HG03342 (cell line): ENCODE measurements around the gene EFNB2.

Experiments used
- ATAC-seq: cut with Tn5 transposase; IDR thresholded peaks from one replicate; pipeline ENCODE4 v1.9.1; 2021; ENCODE audit warnings: mild to moderate bottlenecking, moderate library complexity; ENCODE audit not compliant: unreplicated experiment

The EFNB2 gene

GRCh38 chr13:106551350-106551749 is 15.9 kb upstream of the EFNB2 start:
- ATAC-seq, result no peak

- no peak for ATAC-seq
Measured at GRCh38 chr13:106550570-106551135, 15.2 kb upstream of the EFNB2 start.

- no peak for ATAC-seq
Measured at GRCh38 chr13:106548064-106548696, 12.7 kb upstream of the EFNB2 start.

- no peak for ATAC-seq
Measured at GRCh38 chr13:106541826-106542225, 6.4 kb upstream of the EFNB2 start.

GRCh38 chr13:106540613-106541012 is 5.2 kb upstream of the EFNB2 start:
- ATAC-seq, result no peak

- no peak for ATAC-seq
Measured at GRCh38 chr13:106537521-106537920, 2.1 kb upstream of the EFNB2 start.

GRCh38 chr13:106536244-106537034 is 977 bp upstream of the EFNB2 start:
- peak; percentile 37 for ATAC-seq

GRCh38 chr13:106534639-106535551 is 567 bp downstream of the EFNB2 start:
- peak; percentile 21 for ATAC-seq

- no peak for ATAC-seq
Measured at GRCh38 chr13:106533943-106534638, 1.4 kb downstream of the EFNB2 start.

- ATAC-seq, result no peak
Measured at GRCh38 chr13:106533101-106533942, 2.1 kb downstream of the EFNB2 start.

- ATAC-seq, result no peak
Measured at GRCh38 chr13:106532111-106532929, 3.1 kb downstream of the EFNB2 start.

GRCh38 chr13:106530980-106531481 is 4.4 kb downstream of the EFNB2 start:
- no peak for ATAC-seq

GRCh38 chr13:106530171-106530851 is 5.2 kb downstream of the EFNB2 start:
- no peak for ATAC-seq

GRCh38 chr13:106529415-106530170 is 5.9 kb downstream of the EFNB2 start:
- no peak for ATAC-seq

GRCh38 chr13:106528718-106529414 is 6.6 kb downstream of the EFNB2 start:
- no peak for ATAC-seq

GRCh38 chr13:106527826-106528225 is 7.6 kb downstream of the EFNB2 start:
- no peak for ATAC-seq

GRCh38 chr13:106527445-106527801 is 8.0 kb downstream of the EFNB2 start:
- ATAC-seq, result no peak
